LNCaP clone FGC (cell line): ENCODE measurements around the gene BPIFA3.

Experiments
- DNase-seq: peaks from one replicate; pipeline ENCODE4 v3.0.0-alpha.2; 2011; ENCODE audit warnings: low read depth
- H3K4me3 ChIP-seq: 2 replicates; pipeline ENCODE4 v1.5.1; 2011; ENCODE audit warnings: mild to moderate bottlenecking, low read depth, low read length, control low read depth
- CTCF ChIP-seq: IDR thresholded peaks from 2 replicates; pipeline ENCODE4 v1.5.1; 2012; ENCODE audit warnings: mild to moderate bottlenecking; ENCODE audit not compliant: control insufficient read depth, insufficient read depth; ENCODE audit errors: extremely low read depth

BPIFA3 gene

GRCh38 chr20:33217052-33217451 is at the start of gene BPIFA3:
Gene BPIFA3, plus strand, starts transcription at chr20:33217352. Its CDS starts 185 bp downstream, at chr20:33217537.
- no peak for TF ChIP-seq CTCF
- DNase-seq = no peak

GRCh38 chr20:33167859-33168258 is 49.3 kb upstream of the BPIFA3 start, which contains the start of gene BPIFA2:
Gene BPIFA2, plus strand, starts transcription at chr20:33168159. Its CDS starts 987 bp downstream, at chr20:33169146.
- H3K4me3 ChIP-seq = no peak within 1 kb of the TSS
- DNase-seq = no peak
- no peak for TF ChIP-seq CTCF

More at GRCh38 chr20:33217052-33217451, at the start of gene BPIFA3:
- H3K4me3 ChIP-seq = no peak within 1 kb of the TSS

GRCh38 chr20:33169176-33169794 is 47.9 kb upstream of the BPIFA3 start:
- 0 out of 2 replicates have a peak, but pooled peaks have one; percentile 11 for TF ChIP-seq CTCF
- no peak for DNase-seq
- H3K4me3 ChIP-seq = no peak overlapping the region

GRCh38 chr20:33172781-33173180 is 44.4 kb upstream of the BPIFA3 start:
- H3K4me3 ChIP-seq = no peak overlapping the region
- TF ChIP-seq CTCF = no peak
- DNase-seq = no peak

GRCh38 chr20:33175123-33175522 is 42.0 kb upstream of the BPIFA3 start:
- H3K4me3 ChIP-seq = no peak overlapping the region
- no peak for TF ChIP-seq CTCF
- no peak for DNase-seq

GRCh38 chr20:33176101-33176500 is 41.1 kb upstream of the BPIFA3 start:
- no peak for TF ChIP-seq CTCF
- H3K4me3 ChIP-seq = no peak overlapping the region
- no peak for DNase-seq

GRCh38 chr20:33177866-33178265 is 39.3 kb upstream of the BPIFA3 start:
- no peak overlapping the region for H3K4me3 ChIP-seq
- TF ChIP-seq CTCF = no peak
- no peak for DNase-seq
